GM13976 (cell line): Measurements from ENCODE around the gene HTR1D.
"Not testable (repeated sequence)": the region's sequence is repeated elsewhere in the genome, so short reads cannot be mapped to it uniquely, and the experiment has no call there.

ENCODE experiments used
- DNase-seq: peaks from one replicate; pipeline ENCODE4 v3.0.0; 2012; ENCODE audit warnings: low spot score
- in situ Hi-C: fragments of 300-500 bp; cut with MboI; formaldehyde crosslinking; loops from one replicate; pipeline ENCODE4 v1.12.0; 2022; ENCODE audit warnings: low sequenced_read_pairs, mixed read lengths, inconsistent platforms; ENCODE audit not compliant: unreplicated experiment
- TF ChIP-seq, protein P1 (sequence below): IDR thresholded peaks from 2 replicates; pipeline ENCODE4 v1.5.1; 2012; ENCODE audit warnings: borderline replicate concordance, mild to moderate bottlenecking; ENCODE audit not compliant: insufficient read depth; ENCODE audit errors: extremely low read depth, missing control alignments, control extremely low read depth

The HTR1D gene

GRCh38 chr1:23198373-23198772, 18.9 kb downstream of the HTR1D start:
- TF ChIP-seq, protein P1, sequence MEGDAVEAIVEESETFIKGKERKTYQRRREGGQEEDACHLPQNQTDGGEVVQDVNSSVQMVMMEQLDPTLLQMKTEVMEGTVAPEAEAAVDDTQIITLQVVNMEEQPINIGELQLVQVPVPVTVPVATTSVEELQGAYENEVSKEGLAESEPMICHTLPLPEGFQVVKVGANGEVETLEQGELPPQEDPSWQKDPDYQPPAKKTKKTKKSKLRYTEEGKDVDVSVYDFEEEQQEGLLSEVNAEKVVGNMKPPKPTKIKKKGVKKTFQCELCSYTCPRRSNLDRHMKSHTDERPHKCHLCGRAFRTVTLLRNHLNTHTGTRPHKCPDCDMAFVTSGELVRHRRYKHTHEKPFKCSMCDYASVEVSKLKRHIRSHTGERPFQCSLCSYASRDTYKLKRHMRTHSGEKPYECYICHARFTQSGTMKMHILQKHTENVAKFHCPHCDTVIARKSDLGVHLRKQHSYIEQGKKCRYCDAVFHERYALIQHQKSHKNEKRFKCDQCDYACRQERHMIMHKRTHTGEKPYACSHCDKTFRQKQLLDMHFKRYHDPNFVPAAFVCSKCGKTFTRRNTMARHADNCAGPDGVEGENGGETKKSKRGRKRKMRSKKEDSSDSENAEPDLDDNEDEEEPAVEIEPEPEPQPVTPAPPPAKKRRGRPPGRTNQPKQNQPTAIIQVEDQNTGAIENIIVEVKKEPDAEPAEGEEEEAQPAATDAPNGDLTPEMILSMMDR, result no peak
- in situ Hi-C loops, result no loop called here
- DNase-seq, result no peak

GRCh38 chr1:23196627-23197328, 20.5 kb downstream of the HTR1D start:
- in situ Hi-C loops, result no loop called here
- DNase-seq, result no peak
- TF ChIP-seq, protein P1, result no peak

- DNase-seq, result no peak
- in situ Hi-C loops, result loop anchor here (5.0 kb wide), 1 partner anchor 217 kb away; no protein-coding TSS in a partner anchor
- TF ChIP-seq, protein P1, result no peak
Measured at GRCh38 chr1:23194119-23194984, 22.9 kb downstream of the HTR1D start.

DNA sequence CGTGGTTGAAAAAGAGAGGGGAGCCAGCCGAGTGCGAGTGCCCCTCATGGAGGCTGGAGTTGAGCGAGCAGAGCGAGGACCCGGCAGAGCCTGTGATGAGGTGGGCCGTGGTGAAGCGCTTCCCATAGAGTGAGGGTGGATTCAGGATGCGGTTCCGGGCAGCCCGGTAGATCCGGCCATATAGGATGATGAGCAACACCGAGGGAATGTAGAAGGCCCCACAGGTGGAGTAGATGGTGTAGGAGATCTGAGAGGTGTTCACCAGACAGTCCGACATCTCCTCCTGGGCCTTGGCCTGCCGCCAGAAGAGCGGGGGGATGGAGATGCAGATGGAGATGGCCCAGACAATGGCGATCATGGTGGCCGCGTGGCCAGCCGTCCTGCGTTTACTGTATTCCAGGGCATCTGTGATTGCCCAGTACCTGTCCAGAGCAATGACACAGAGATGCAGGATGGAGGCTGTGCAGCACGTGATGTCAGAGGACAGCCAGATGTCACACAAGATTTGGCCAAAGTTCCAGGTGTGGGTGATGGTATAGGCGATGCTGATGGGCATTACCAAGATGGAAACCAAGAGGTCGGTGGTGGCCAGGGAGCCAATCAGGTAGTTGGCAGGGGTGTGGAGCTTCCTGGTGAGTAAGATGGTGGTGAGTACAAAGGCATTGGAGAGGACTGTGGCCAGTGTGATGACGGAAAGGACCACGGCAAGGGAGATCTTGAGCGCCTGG, 23.7 kb downstream of the HTR1D start:
- TF ChIP-seq, protein P1, result no peak
- DNase-seq, result no peak
- in situ Hi-C loops, result loop anchor here (5.0 kb wide), 1 partner anchor 216 kb away; no protein-coding TSS in a partner anchor

DNA sequence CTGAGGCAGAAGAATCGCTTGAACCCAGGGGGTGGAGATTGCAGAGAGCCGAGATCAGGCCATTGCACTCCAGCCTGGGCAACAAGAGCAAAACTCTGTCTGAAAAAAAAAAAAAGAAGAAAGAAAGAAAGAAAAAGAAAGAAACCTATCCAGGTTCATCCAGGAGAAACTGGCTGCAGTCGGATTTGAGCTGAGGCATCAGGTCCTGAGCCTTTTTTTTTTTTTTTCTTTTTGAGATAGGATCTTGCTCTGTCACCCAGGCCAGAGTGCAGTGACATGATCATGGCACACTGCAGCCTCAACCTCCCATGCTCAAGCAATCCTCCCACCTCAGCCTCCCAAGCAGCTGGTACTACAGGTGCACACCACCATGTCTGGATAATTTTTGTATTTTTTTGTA, 26.1 kb downstream of the HTR1D start:
- DNase-seq, result no peak
- TF ChIP-seq, protein P1, result no peak
- in situ Hi-C loops, result loop anchor here (5.0 kb wide), 1 partner anchor 214 kb away; no protein-coding TSS in a partner anchor

- DNase-seq, result not testable (repeated sequence)
- in situ Hi-C loops, result loop anchor here (5.0 kb wide), 1 partner anchor 87 kb away; no protein-coding TSS in a partner anchor
Measured at GRCh38 chr1:23188936-23189452, 28.3 kb downstream of the HTR1D start.
